HCT116 (cell line): ENCODE results near the gene TNFRSF6B. TPM values are rescaled to one million over a fixed set of nuclear protein-coding genes. Genes with fewer than 3 reads are reported as not detected.

Source experiments
- ATAC-seq: fragments of 200-7000 bp; cut with Tn5 transposase; 2 replicates; pipeline ENCODE4 v1.9.1; 2020; ENCODE audit warnings: mild to moderate bottlenecking, moderate library complexity
- BruUV-seq: library from RNA; stranded (reverse); fragments of 400-500 nt; replicated peaks from 2 replicates; lab custom pipeline; 2021; lab: Mats Ljungman, UMichigan
- CTCF ChIA-PET: fragments of 300-600 bp; sonication (Branson Sonifier 250); formaldehyde crosslinking; loops from one replicate; lab custom pipeline; 2021; ENCODE audit warnings: antibody characterized with exemption; lab: Charles Lee
- POLR2A ChIA-PET: fragments of 300-600, 350-600 bp; sonication (Branson Sonifier 250); formaldehyde crosslinking; loops from one replicate; lab custom pipeline; 2021; ENCODE audit warnings: antibody characterized with exemption; lab: Charles Lee
- RAD21 ChIA-PET, 2 experiments: fragments of 300-600 bp; sonication (Branson Sonifier 250); formaldehyde crosslinking; loops; one replicate each; lab custom pipeline; 2023; ENCODE audit warnings: low total read pairs in 2 of 2; ENCODE audit not compliant: uncharacterized antibody in 2 of 2, unreplicated experiment in 2 of 2, low non-redundant PET in 1 of 2; lab: Charles Lee
- DNase-seq: peaks from one replicate; pipeline ENCODE4 v3.0.0-alpha.2; 2010; ENCODE audit warnings: low read depth, low spot score
- H2AFZ ChIP-seq: fragments of 200-600 bp; shearing (Covaris generic), sonication (generic); 2 replicates; pipeline ENCODE4 v1.6.1; 2017; ENCODE audit warnings: low read depth, mixed run types, mixed read lengths, antibody characterized with exemption, low read length; ENCODE audit not compliant: poor library complexity, severe bottlenecking
- H3K27ac ChIP-seq: 2 replicates; pipeline ENCODE4 v1.5.1; 2012; ENCODE audit warnings: low read depth, low read length
- H3K27me3 ChIP-seq: fragments of 200-600 bp; sonication (generic); 2 replicates; pipeline ENCODE4 v1.6.1; 2016; ENCODE audit warnings: mixed run types, low read length, mixed read lengths; ENCODE audit not compliant: insufficient read depth
- H3K36me3 ChIP-seq, 2 experiments: fragments of 200-500 bp in 1 of 2; fragments of 200-600 bp in 1 of 2; sonication (Bioruptor generic) in 1 of 2; sonication (generic) in 1 of 2; 2 replicates each; pipeline versions ENCODE4 v1.5.1 to v1.6.1; 2014 to 2016; ENCODE audit warnings: low read length in 2 of 2, inconsistent platforms in 1 of 2, mixed read lengths in 1 of 2, mixed run types in 1 of 2; ENCODE audit not compliant: insufficient read depth in 2 of 2, control insufficient read depth in 1 of 2
- H3K4me1 ChIP-seq, 2 experiments: fragments of 200-600 bp in 1 of 2; sonication (generic) in 1 of 2; 2 replicates each; pipeline versions ENCODE4 v1.5.1 to v1.6.1; 2012 to 2017; ENCODE audit warnings: low read length in 2 of 2, inconsistent platforms in 1 of 2, mild to moderate bottlenecking in 1 of 2, mixed read lengths in 1 of 2, mixed run types in 1 of 2, moderate library complexity in 1 of 2; ENCODE audit not compliant: insufficient read depth in 2 of 2, control insufficient read depth in 1 of 2
- H3K4me2 ChIP-seq: fragments of 200-600 bp; sonication (generic); 2 replicates; pipeline ENCODE4 v1.6.1; 2017; ENCODE audit warnings: mixed run types, low read length, mixed read lengths
- H3K4me3 ChIP-seq, 2 experiments: fragments of 200-600 bp in 1 of 2; sonication (generic) in 1 of 2; replicated peaks in 1 of 2; 2 replicates each; pipeline ENCODE4 v1.5.1; 2011 to 2016; ENCODE audit warnings: low read length in 2 of 2, control low read depth in 1 of 2, low read depth in 1 of 2, mild to moderate bottlenecking in 1 of 2, mixed read lengths in 1 of 2, mixed run types in 1 of 2
- H3K79me2 ChIP-seq: fragments of 200-600 bp; sonication (generic); 2 replicates; pipeline ENCODE4 v1.6.1; 2017; ENCODE audit warnings: mild to moderate bottlenecking, mixed run types, low read length, moderate library complexity, mixed read lengths; ENCODE audit not compliant: insufficient read depth
- H3K9ac ChIP-seq: fragments of 200-600 bp; sonication (generic); 2 replicates; pipeline ENCODE4 v1.6.1; 2016; ENCODE audit warnings: low read length, mixed read lengths
- H3K9me2 ChIP-seq: fragments of 200-600 bp; sonication (generic), shearing (Covaris generic); 2 replicates; pipeline ENCODE4 v1.6.1; 2017; ENCODE audit warnings: mixed run types, mild to moderate bottlenecking, moderate library complexity; ENCODE audit not compliant: insufficient read depth
- H3K9me3 ChIP-seq, 2 experiments: fragments of 200-500 bp in 1 of 2; fragments of 200-600 bp in 1 of 2; sonication (Bioruptor generic) in 1 of 2; sonication (generic) in 1 of 2; 2 replicates each; pipeline ENCODE4 v1.6.1; 2014 to 2017; ENCODE audit warnings: low read length in 2 of 2, mixed read lengths in 2 of 2, inconsistent platforms in 1 of 2, low read depth in 1 of 2, mild to moderate bottlenecking in 1 of 2, mixed run types in 1 of 2, moderate library complexity in 1 of 2; ENCODE audit not compliant: control insufficient read depth in 1 of 2, insufficient read depth in 1 of 2
- H4K20me1 ChIP-seq: fragments of 200-600 bp; sonication (generic), shearing (Covaris generic); 2 replicates; pipeline ENCODE4 v1.6.1; 2017; ENCODE audit warnings: mixed run types, mild to moderate bottlenecking, moderate library complexity; ENCODE audit not compliant: insufficient read depth
- CTCF ChIP-seq, 3 experiments: fragments of 200-600 bp in 1 of 3; sonication (generic) in 1 of 3; IDR thresholded peaks in 2 of 3; conservative IDR thresholded peaks in 1 of 3; 2 replicates each; pipeline ENCODE4 v1.5.1; 2012 to 2017; ENCODE audit warnings: low read depth in 2 of 3, low read length in 2 of 3, antibody characterized with exemption in 1 of 3, borderline replicate concordance in 1 of 3, control low read depth in 1 of 3, mild to moderate bottlenecking in 1 of 3, mixed read lengths in 1 of 3, mixed run types in 1 of 3, moderate library complexity in 1 of 3; ENCODE audit not compliant: insufficient read depth in 1 of 3
- EGR1 ChIP-seq: IDR thresholded peaks from 2 replicates; pipeline ENCODE4 v1.6.1; 2012; ENCODE audit warnings: low read depth
- RAD21 ChIP-seq: IDR thresholded peaks from 2 replicates; pipeline ENCODE4 v1.6.1; 2012; ENCODE audit warnings: low read depth, mild to moderate bottlenecking
- SIN3A ChIP-seq: IDR thresholded peaks from 2 replicates; pipeline ENCODE4 v1.6.1; 2012; ENCODE audit warnings: low read depth
- SP1 ChIP-seq: IDR thresholded peaks from 2 replicates; pipeline ENCODE4 v1.6.1; 2012; ENCODE audit warnings: low read depth
- ZFX ChIP-seq: fragments of 450-650 bp; IDR thresholded peaks from 2 replicates; pipeline ENCODE4 v1.6.1; 2017
- intact Hi-C: fragments of 100-400 bp; cut with micrococcal nuclease; formaldehyde crosslinking; loops from 2 replicates; pipeline ENCODE4 v1.10.0; 2022
- total RNA-seq: library from RNA; stranded (reverse); gene quantifications from one replicate; pipeline ENCODE4 v1.2.1, GENCODE V29; 2021; ENCODE audit not compliant: unreplicated experiment
- TF ChIP-seq, protein P1 (sequence below): IDR thresholded peaks from 2 replicates; pipeline ENCODE4 v1.6.1; 2011; ENCODE audit warnings: mild to moderate bottlenecking, low read length, moderate library complexity; ENCODE audit not compliant: insufficient replicate concordance; ENCODE audit errors: extremely low read depth

The TNFRSF6B gene
- total RNA-seq, 1 experiment from 2014 or later: 147 TPM

DNA sequence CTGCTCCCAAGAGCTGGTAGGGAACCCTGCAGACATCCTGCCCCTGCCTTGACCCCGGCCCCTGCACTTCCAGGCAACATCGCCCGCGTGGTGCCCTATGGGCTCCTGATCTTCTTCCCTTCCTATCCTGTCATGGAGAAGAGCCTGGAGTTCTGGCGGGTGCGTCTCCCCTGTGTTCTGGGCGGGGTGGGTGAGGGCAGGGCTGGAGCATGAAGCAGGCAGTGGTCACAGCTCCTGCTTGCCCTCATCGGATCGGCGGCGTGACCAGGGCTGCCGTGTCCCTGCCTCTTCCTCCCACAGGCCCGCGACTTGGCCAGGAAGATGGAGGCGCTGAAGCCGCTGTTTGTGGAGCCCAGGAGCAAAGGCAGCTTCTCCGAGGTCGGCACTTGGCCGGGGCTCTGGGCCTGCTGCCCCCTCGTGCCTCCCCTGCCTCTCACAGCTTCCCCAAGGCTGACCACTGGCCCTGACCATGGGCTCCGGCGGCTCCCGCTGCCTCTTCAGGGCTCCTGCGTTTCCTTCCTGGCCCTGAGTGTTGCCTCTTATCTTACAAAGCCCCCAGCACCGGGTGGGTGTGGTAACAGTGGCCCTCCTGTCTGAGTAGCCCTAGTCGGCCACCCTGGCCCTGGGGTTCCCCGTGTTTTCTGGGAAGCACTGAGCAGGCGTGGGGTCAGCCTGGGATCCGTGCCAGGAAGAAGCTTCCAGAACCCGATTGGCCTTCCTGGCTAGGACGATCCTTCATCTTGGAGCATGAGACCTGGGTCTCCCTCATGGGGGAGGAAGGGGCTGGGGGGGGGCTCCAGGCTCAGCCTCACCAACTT is 8.0 kb upstream of the TNFRSF6B start:
- CTCF ChIA-PET: no interaction called here
- H3K36me3 ChIP-seq: peaks cover 0 to 10% of the 10 kb centered on the region in 2 experiments; a peak in 1 of 4 replicates
- H4K20me1 ChIP-seq: no peaks in the 10 kb centered on the region
- intact Hi-C loops: no loop called here
- DNase-seq: no peak
- peaks cover 24% of the 10 kb centered on the region for H3K79me2 ChIP-seq
- TF ChIP-seq EGR1 (no peak), ZFX (no peak), SIN3A (no peak), CTCF (IDR thresholded peaks at IDR 0.05 in 2 of 3, conservative IDR thresholded peaks at IDR 0.05 in 1 of 3; ENCODE audit: borderline replicate concordance in 1 of 3, insufficient read depth in 1 of 3, low read depth in 2 of 3, low read length in 2 of 3) (no peak), SP1 (no peak), RAD21 (no peak)
- TF ChIP-seq, protein P1, sequence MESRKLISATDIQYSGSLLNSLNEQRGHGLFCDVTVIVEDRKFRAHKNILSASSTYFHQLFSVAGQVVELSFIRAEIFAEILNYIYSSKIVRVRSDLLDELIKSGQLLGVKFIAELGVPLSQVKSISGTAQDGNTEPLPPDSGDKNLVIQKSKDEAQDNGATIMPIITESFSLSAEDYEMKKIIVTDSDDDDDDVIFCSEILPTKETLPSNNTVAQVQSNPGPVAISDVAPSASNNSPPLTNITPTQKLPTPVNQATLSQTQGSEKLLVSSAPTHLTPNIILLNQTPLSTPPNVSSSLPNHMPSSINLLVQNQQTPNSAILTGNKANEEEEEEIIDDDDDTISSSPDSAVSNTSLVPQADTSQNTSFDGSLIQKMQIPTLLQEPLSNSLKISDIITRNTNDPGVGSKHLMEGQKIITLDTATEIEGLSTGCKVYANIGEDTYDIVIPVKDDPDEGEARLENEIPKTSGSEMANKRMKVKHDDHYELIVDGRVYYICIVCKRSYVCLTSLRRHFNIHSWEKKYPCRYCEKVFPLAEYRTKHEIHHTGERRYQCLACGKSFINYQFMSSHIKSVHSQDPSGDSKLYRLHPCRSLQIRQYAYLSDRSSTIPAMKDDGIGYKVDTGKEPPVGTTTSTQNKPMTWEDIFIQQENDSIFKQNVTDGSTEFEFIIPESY: no peak
- TF ChIP-seq, all 23 proteins: peak for 0
- POLR2A ChIA-PET: interaction anchor here (0.8 kb wide), 1 partner anchor 31 kb away, joined by 3 read pairs; the partner anchor contains the start of gene RTEL1
- Histone ChIP-seq H3K9ac (no peak overlapping the region), H3K27me3 (no peaks in the 10 kb centered on the region), H3K9me2 (no peaks in the 10 kb centered on the region), H2AFZ (no peak overlapping the region), H3K4me3 (no peak overlapping the region), H3K4me1 (peaks cover 47 to 82% of the 10 kb centered on the region in 2 experiments), H3K9me3 (no peaks in the 10 kb centered on the region), H3K27ac (peak overlapping the region; percentile 100; the same call in 1 of the 2 replicates), H3K4me2 (no peak overlapping the region)
- RAD21 ChIA-PET: no interaction called here
- ATAC-seq: no peak
- BruUV-seq: no TSS peak
